GM12874 (cell line): ENCODE data around the gene VPS54.
A peak's percentile ranks its signal among the peaks of the same experiment; 100 is the strongest.

Source experiments
- CTCF ChIP-seq: IDR thresholded peaks from 2 replicates; pipeline ENCODE4 v1.5.1; 2011; ENCODE audit warnings: low read depth, mild to moderate bottlenecking, control low read depth, low read length, moderate library complexity; ENCODE audit not compliant: insufficient read depth

The VPS54 gene

GRCh38 chr2:64012115-64012514, 7.1 kb downstream of the VPS54 start:
- TF ChIP-seq CTCF = no peak

GRCh38 chr2:64008434-64009009, 10.7 kb downstream of the VPS54 start:
- no peak for TF ChIP-seq CTCF

GRCh38 chr2:64007924-64008323, 11.3 kb downstream of the VPS54 start:
- no peak for TF ChIP-seq CTCF

GRCh38 chr2:64005707-64006356, 13.4 kb downstream of the VPS54 start:
- no peak for TF ChIP-seq CTCF

GRCh38 chr2:64003239-64003638, 16.0 kb downstream of the VPS54 start:
- no peak for TF ChIP-seq CTCF

- TF ChIP-seq CTCF = no peak
Measured at GRCh38 chr2:64001382-64002101, 17.7 kb downstream of the VPS54 start.

- TF ChIP-seq CTCF = 0 out of 2 replicates have a peak, but pooled peaks have one; percentile 9
Measured at GRCh38 chr2:64000630-64001381, 18.4 kb downstream of the VPS54 start.
